HepG2 (cell line): ENCODE results near the gene SLC19A1. TPM values are rescaled to one million over a fixed set of nuclear protein-coding genes. Genes with fewer than 3 reads are reported as not detected.

Experiments
- ARID2 ChIP-seq: sonication (generic); formaldehyde crosslinking; IDR thresholded peaks from 2 replicates; pipeline ENCODE4 v1.8.1; 2022; ENCODE audit warnings: mild to moderate bottlenecking, missing genetic modification reagents, borderline replicate concordance
- ARNT ChIP-seq: fragments of 450-650 bp; IDR thresholded peaks from 2 replicates; pipeline ENCODE4 v1.6.1; 2017
- CSRNP1 ChIP-seq: sonication (generic); formaldehyde crosslinking; IDR thresholded peaks from 2 replicates; pipeline ENCODE4 v1.8.1; 2023; ENCODE audit warnings: mild to moderate bottlenecking, missing genetic modification reagents
- FUBP1 ChIP-seq: sonication (generic); formaldehyde crosslinking; IDR thresholded peaks from 2 replicates; pipeline ENCODE4 v1.5.1; 2020; ENCODE audit warnings: missing genetic modification reagents, mild to moderate bottlenecking, borderline replicate concordance
- GZF1 ChIP-seq: sonication (generic); formaldehyde crosslinking; IDR thresholded peaks from 2 replicates; pipeline ENCODE4 v1.5.1; 2020; ENCODE audit warnings: mild to moderate bottlenecking, missing genetic modification reagents
- HIC2 ChIP-seq: sonication (generic); formaldehyde crosslinking; IDR thresholded peaks from 2 replicates; pipeline ENCODE4 v1.9.0; 2022; ENCODE audit warnings: low read depth, missing genetic modification reagents
- NONO ChIP-seq, 2 experiments: fragments of 450-650 bp in 1 of 2; sonication (generic) in 1 of 2; formaldehyde crosslinking in 1 of 2; IDR thresholded peaks in 1 of 2; conservative IDR thresholded peaks in 1 of 2; 2 replicates each; pipeline versions ENCODE4 v1.6.1 to v1.8.0; 2017 to 2022; ENCODE audit warnings: mild to moderate bottlenecking in 1 of 2, missing genetic modification reagents in 1 of 2, moderate library complexity in 1 of 2
- PHB2 ChIP-seq: fragments of 450-650 bp; IDR thresholded peaks from 2 replicates; pipeline ENCODE4 v1.6.1; 2018; ENCODE audit not compliant: partially characterized antibody
- PHF21A ChIP-seq: sonication (generic); formaldehyde crosslinking; IDR thresholded peaks from 2 replicates; pipeline ENCODE4 v1.5.0; 2020; ENCODE audit warnings: mild to moderate bottlenecking, missing genetic modification reagents
- SIX4 ChIP-seq: sonication (generic); formaldehyde crosslinking; IDR thresholded peaks from 2 replicates; pipeline ENCODE4 v1.4.0; 2020; ENCODE audit warnings: missing genetic modification reagents
- SOX6 ChIP-seq, 2 experiments: fragments of 450-650 bp in 1 of 2; sonication (generic) in 1 of 2; formaldehyde crosslinking in 1 of 2; IDR thresholded peaks; 2 replicates each; pipeline versions ENCODE4 v1.4.0 to v1.6.1; 2017 to 2020; ENCODE audit warnings: antibody characterized with exemption in 1 of 2, mild to moderate bottlenecking in 1 of 2, missing genetic modification reagents in 1 of 2
- SRSF1 ChIP-seq: fragments of 200-400 bp; formaldehyde crosslinking; optimal IDR thresholded peaks from 2 replicates; pipeline ENCODE3; 2017; ENCODE audit warnings: mild to moderate bottlenecking, low read depth, low read length, moderate library complexity
- TARDBP ChIP-seq: sonication (generic); formaldehyde crosslinking; IDR thresholded peaks from 2 replicates; pipeline ENCODE4 v1.8.0; 2022; ENCODE audit warnings: mild to moderate bottlenecking, missing genetic modification reagents
- THAP8 ChIP-seq: sonication (generic); formaldehyde crosslinking; IDR thresholded peaks from 2 replicates; pipeline ENCODE4 v1.5.1; 2020; ENCODE audit warnings: missing genetic modification reagents, mild to moderate bottlenecking, borderline replicate concordance
- TOE1 ChIP-seq: sonication (generic); formaldehyde crosslinking; IDR thresholded peaks from 2 replicates; pipeline ENCODE4 v1.4.0; 2020; ENCODE audit warnings: mild to moderate bottlenecking, missing genetic modification reagents
- ZNF776 ChIP-seq: sonication (generic); formaldehyde crosslinking; IDR thresholded peaks from 2 replicates; pipeline ENCODE4 v1.4.0; 2020; ENCODE audit warnings: mild to moderate bottlenecking, missing genetic modification reagents
- polyA plus RNA-seq, 8 experiments: library from polyadenylated mRNA; depleted of rRNA in 3 of 8; stranded (reverse) in 7 of 8; unstranded in 1 of 8; fragments of >200 nt; fragmentation: Illumina TruSeq in 4 of 8; extraction: Trizol in 4 of 8; gene quantifications; 2 replicates each; pipeline versions ENCODE4 v1.2.1 to v1.2.3, GENCODE V29; 2011 to 2016; ENCODE audit warnings: low read depth in 4 of 8, missing spikeins in 1 of 8, mixed read lengths in 1 of 8; ENCODE audit not compliant: insufficient read depth in 1 of 8
- total RNA-seq, 5 experiments: library from RNA; depleted of rRNA; stranded (reverse); fragments of >200 nt; fragmentation: Illumina TruSeq; extraction: Trizol; gene quantifications; 2 replicates each; pipeline ENCODE4 v1.2.3, GENCODE V29; 2016; ENCODE audit warnings: low read depth in 1 of 5

The SLC19A1 gene
- total and polyA plus RNA-seq, 2 of the 13 experiments (the other 11 are each of a cell fraction or from before 2014, with no cell fraction given), result 21.8 to 23.0 TPM

GRCh38 chr21:45556302-45556644 is 14.0 kb upstream of the SLC19A1 start (continued):
- no peak for TF ChIP-seq NONO (IDR thresholded peaks at IDR 0.05)
- no peak for TF ChIP-seq NONO (CRISPR knock-in tag; conservative IDR thresholded peaks at IDR 0.05)
- TF ChIP-seq SRSF1, result peak; percentile 20
- 0 out of 2 replicates have a peak, but pooled peaks have one; percentile 7 for TF ChIP-seq TARDBP (CRISPR knock-in tag)
- TF ChIP-seq ARNT, result no peak
- TF ChIP-seq FUBP1 (CRISPR knock-in tag), result no peak
- TF ChIP-seq CSRNP1 (CRISPR knock-in tag), result 0 out of 2 replicates have a peak, but pooled peaks have one; percentile 2
- peak; percentile 9; the same call in 1 of the 2 replicates for TF ChIP-seq PHF21A (CRISPR knock-in tag)
- TF ChIP-seq ZNF776 (CRISPR knock-in tag), result peak; percentile 44; the same call in 1 of the 2 replicates
- 0 out of 2 replicates have a peak, but pooled peaks have one; percentile 2 for TF ChIP-seq GZF1 (CRISPR knock-in tag)
- 0 out of 2 replicates have a peak, but pooled peaks have one; percentile 3 for TF ChIP-seq TOE1 (CRISPR knock-in tag)
- no peak for TF ChIP-seq THAP8 (CRISPR knock-in tag)
- no peak for TF ChIP-seq SIX4 (CRISPR knock-in tag)
- TF ChIP-seq PHB2, result no peak
- TF ChIP-seq HIC2 (CRISPR knock-in tag), result no peak
- no peak for TF ChIP-seq ARID2
- no peak for TF ChIP-seq SOX6 (IDR thresholded peaks at IDR 0.05)
- no peak for TF ChIP-seq SOX6 (CRISPR knock-in tag; IDR thresholded peaks at IDR 0.05)
- TF ChIP-seq, all 625 proteins: peak for 9
